Tibial nerve (tissue), 4 donors: Measurements from ENCODE around the gene FBLN7.

Source experiments
- CTCF ChIP-seq, 5 experiments: fragments of 200-600 bp in 3 of 5; fragments of 450-650 bp in 2 of 5; sonication (generic) in 3 of 5; IDR thresholded peaks; one replicate each; pipeline ENCODE4 v1.5.1; 2016 to 2019; ENCODE audit warnings: antibody characterized with exemption in 5 of 5, mild to moderate bottlenecking in 3 of 5, moderate library complexity in 2 of 5
- EP300 ChIP-seq, 2 donors: sonication (generic); formaldehyde crosslinking; IDR thresholded peaks; one replicate each; pipeline ENCODE4 v1.6.1; 2017; ENCODE audit warnings: antibody characterized with exemption in 2 of 2, mild to moderate bottlenecking in 1 of 2

DNA sequence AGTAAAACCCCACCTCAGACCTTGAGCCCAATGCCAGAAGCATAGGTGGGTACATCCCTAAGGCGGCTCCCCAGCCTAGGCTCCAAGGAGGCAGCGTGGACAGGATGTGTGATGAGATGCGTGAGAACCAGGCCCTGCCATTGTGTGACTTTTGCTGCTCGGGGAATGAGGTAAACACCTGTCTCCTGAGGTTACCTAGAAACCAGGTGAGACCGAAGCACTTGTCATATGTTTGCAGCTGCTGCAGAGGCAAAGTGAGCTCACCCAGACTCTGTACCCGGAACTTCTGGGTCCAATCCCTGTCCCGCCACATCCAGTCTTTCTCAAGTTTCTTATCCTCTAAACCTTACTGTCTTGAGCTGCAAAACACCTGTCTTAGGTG lies 3.4 kb downstream of the FBLN7 start:
- TF ChIP-seq CTCF (IDR thresholded peaks at IDR 0.05) (no peak), EP300 (IDR thresholded peaks at IDR 0.05) (no peak)
